NCI-H1694 (cell line): ENCODE data around the gene RYR3.
A peak's percentile ranks its signal among the peaks of the same experiment; 100 is the strongest.

Experiments used
- DNase-seq: peaks from one replicate; lab custom pipeline; 2025; lab: John Stamatoyannopoulos, UW

The RYR3 gene

GRCh38 chr15:33649217-33649933, 338.6 kb downstream of the RYR3 start:
- DNase-seq = no peak

GRCh38 chr15:33654860-33655259, 344.1 kb downstream of the RYR3 start:
- no peak for DNase-seq

DNA sequence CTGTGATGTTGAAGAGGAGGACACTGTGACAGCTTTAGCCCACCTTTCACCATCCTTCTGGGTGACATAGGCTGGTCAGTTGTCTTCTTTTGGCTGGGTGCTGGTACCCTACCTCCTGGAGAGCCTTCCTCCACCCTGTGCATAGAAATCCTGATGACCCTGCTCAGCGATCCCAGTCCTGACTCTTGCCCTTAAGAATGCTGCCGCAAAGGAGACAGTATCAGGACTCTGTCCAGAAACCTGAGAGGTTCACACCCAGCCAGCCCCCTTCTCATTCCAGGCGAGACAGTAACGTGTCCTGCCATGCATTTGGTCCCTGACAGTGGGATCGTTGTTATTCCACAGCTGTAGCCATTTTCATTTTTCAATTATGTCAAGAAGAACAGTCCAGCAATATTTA, 344.7 kb downstream of the RYR3 start:
- no peak for DNase-seq

DNA sequence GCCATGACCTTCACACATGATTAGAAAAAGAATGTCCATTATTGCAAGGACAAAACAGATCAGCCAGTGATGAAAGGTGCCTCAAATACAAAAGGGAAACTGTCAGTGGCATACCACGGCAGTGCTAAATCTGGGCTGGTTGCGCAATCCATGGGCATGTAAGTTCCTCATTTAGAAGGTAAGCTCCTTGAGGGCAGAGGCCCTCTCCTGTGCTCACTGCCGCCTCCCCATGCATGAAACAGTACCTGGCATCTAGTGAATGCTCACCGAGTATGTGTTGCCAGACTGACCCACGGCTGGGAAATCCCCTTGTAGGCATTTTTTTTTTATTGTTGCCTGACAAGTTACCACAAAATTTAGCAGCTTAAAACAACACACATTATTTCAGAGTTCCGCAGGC, 345.4 kb downstream of the RYR3 start:
- no peak for DNase-seq

- DNase-seq = no peak
Measured at GRCh38 chr15:33660151-33660550, 349.4 kb downstream of the RYR3 start.

DNA sequence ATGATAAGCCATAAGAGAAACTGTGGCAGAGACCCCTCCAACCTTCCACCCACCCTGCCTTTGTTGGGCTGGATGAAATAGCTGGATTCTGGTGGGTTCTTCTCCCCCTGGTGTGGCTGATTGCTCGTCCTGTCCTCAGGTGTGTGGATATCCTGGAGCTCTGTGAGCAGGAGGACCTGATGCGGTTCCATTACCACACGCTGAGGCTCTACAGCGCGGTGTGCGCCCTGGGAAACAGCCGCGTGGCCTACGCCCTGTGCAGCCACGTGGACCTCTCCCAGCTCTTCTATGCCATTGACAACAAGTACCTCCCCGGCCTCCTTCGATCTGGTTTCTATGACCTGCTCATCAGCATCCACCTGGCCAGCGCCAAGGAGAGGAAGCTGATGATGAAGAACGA, 351.2 kb downstream of the RYR3 start:
- no peak for DNase-seq

DNA sequence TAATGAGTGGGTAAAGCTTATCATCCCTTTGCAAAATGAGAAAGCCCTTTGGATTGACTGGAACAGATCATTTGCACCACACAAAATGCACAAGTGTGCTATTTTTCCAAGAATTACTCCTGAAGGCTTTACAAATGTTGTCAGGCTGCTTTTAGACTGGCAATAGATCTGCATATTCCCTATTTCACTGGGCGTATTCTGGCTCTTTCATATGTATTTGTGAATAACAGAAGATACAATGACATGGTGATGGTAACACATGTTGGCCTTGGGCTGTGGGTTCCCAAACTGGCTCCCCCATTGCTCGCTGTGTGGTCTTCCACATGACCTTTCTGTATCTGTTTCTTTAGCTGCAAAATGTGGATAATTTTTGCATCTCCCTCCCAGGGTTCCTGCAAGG, 354.2 kb downstream of the RYR3 start:
- no peak for DNase-seq

DNA sequence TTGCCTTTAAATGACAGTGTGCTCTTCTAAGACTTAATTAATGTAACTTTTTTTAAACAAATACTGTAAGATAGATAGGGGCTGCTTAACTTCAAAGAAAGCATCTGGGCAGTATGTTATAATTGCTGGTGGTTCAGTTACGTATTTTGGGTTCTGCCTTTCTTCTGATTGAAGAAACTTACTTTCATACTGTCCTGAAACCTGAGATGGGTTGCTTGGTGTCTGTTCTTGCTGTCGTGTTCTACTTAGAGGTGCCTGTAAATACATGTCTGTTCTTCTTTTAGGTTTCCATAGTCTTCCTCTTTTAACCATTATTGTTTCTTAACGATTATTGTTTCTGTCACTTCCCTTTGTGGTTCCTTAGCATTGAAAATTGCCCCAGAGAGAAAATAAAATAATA, 359.8 kb downstream of the RYR3 start:
- DNase-seq = no peak

GRCh38 chr15:33671456-33671855, 360.7 kb downstream of the RYR3 start:
- no peak for DNase-seq

- no peak for DNase-seq
Measured at GRCh38 chr15:33675246-33675645, 364.5 kb downstream of the RYR3 start.

- no peak for DNase-seq
Measured at GRCh38 chr15:33677238-33677830, 366.6 kb downstream of the RYR3 start.

- no peak for DNase-seq
Measured at GRCh38 chr15:33678176-33678575, 367.4 kb downstream of the RYR3 start.

- DNase-seq = no peak
Measured at GRCh38 chr15:33678602-33679001, 367.8 kb downstream of the RYR3 start.

- DNase-seq = no peak
Measured at GRCh38 chr15:33679061-33679460, 368.3 kb downstream of the RYR3 start.

DNA sequence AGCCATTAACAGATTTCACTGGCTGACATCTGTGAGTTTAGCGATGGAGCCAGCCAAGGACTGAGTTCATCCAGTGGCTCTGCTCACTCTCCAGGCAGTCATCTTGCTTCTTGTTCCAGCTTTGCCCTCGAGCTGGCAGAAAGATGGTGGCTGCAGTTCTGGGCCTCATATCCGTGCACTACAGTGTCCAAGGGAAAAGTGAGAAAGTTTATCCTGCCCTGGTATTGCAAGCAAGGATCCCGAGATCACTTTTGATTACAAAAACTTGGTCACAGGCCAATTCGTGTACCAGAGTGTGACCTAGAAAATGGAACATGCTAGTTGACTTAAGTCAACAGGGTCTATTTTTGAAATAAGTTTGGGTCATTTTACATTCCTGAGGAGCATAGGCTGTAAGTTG, 369.6 kb downstream of the RYR3 start:
- no peak for DNase-seq

- DNase-seq = no peak
Measured at GRCh38 chr15:33693166-33693800, 382.5 kb downstream of the RYR3 start.

DNA sequence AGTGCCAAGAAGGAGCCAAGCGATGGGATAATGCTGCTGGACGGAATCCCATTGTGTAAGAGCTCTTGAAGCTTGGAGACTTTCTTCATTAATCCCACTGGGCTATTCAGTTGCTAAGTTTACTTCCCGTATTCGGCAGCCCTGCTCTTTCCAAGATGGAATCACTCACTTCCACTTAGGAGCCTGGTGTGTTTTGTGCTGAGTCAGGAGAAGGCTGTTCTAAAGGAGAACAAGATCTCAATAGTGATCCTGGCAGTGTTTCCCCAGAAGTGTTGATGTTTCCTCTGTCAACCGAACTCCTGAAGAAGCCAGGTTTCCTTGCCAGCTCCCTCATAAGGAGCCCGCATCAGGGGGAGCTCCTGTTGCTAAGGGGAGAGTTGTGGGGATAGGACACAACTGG, 387.4 kb downstream of the RYR3 start:
- DNase-seq = no peak

GRCh38 chr15:33699145-33699544, 388.4 kb downstream of the RYR3 start:
- DNase-seq = no peak

- no peak for DNase-seq
Measured at GRCh38 chr15:33699691-33700447, 389.1 kb downstream of the RYR3 start.

DNA sequence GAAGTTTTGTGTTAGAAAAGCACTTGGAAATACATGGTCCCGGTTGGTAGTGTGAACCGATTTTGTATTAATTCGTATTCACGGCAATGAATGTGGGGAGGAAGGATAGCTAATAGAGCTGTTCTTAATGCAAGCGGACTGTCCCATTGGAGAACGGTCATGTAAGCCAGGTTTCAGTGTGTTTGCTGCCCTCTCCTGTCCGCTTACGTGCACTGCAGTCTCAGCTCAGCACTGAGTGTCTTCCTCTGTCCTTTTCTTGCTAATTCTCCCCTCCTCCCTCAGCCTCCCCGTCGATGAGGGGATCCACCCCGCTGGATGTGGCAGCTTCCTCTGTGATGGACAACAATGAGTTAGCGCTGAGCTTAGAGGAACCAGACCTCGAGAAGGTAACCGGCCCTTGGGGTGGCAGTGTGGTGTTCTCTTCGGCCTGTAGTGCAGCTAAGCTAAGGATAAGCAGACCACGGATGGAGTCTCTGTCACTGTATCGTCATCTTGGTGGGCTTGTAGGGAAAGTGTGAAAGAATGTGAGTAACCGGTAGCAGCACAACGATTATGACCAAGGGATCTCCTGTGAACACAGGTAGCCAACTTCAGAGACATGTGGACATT, 390.0 kb downstream of the RYR3 start:
- peak; percentile 2 for DNase-seq

- no peak for DNase-seq
Measured at GRCh38 chr15:33701304-33701696, 390.5 kb downstream of the RYR3 start.

DNA sequence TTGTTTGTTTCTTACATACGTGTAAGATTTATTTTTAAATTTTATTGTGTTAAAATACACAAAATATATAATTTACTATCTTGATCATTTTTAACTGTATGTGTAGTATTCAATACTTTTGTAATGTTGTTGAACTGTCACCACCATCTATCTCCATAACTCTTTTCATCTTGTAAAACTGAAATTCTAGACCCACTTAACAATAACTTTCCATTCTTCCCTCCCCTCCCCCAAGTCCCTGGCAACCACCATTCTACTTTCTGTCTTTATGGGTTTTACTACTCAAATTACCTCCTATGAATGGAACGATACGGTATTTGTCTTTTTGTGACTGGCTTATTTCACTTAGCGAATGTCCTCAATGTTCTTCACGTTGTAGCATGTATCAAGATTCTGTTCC, 395.4 kb downstream of the RYR3 start:
- no peak for DNase-seq
